ENCODE results near the gene CATSPERE.

DNA sequence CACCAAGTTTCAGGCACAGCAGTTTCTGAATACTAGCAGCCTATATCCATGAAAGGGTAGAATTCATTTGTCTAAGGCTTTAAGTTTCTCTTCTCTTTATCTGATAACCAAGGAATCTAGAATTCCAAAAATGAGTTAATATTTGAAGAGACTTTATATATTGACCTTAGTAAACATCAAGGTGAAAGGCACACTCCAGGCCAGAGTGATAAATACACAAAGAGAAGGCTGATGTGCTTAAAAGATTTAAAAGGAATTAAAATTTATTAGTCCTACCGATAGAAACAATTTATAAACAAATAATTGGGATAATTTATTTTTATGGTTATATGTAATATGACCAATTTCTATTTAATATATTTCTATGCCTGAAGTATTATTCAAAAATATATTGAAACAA is 98.5 kb downstream of the CATSPERE start:
- no peak for TF ChIP-seq CREB1 (IDR thresholded peaks at IDR 0.05; ENCODE audit: low read depth)
- TF ChIP-seq NFIC (IDR thresholded peaks at IDR 0.05) = no peak
- no peak for TF ChIP-seq EGR1 (IDR thresholded peaks at IDR 0.05)
- TF ChIP-seq, protein P1, sequence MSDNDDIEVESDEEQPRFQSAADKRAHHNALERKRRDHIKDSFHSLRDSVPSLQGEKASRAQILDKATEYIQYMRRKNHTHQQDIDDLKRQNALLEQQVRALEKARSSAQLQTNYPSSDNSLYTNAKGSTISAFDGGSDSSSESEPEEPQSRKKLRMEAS (IDR thresholded peaks at IDR 0.05) = no peak
- TF ChIP-seq RAD21 (IDR thresholded peaks at IDR 0.05; ENCODE audit: low read depth) = no peak
- no peak for TF ChIP-seq TCF12 (IDR thresholded peaks at IDR 0.05; ENCODE audit: low read depth)
- TF ChIP-seq YY1 (IDR thresholded peaks at IDR 0.05; ENCODE audit: low read depth) = no peak
- TF ChIP-seq, protein P2, sequence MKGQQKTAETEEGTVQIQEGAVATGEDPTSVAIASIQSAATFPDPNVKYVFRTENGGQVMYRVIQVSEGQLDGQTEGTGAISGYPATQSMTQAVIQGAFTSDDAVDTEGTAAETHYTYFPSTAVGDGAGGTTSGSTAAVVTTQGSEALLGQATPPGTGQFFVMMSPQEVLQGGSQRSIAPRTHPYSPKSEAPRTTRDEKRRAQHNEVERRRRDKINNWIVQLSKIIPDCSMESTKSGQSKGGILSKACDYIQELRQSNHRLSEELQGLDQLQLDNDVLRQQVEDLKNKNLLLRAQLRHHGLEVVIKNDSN (IDR thresholded peaks at IDR 0.05) = no peak
- no peak for TF ChIP-seq FOXM1 (IDR thresholded peaks at IDR 0.05; ENCODE audit: borderline replicate concordance, low read depth)
- TF ChIP-seq EP300 (IDR thresholded peaks at IDR 0.05; ENCODE audit: borderline replicate concordance) = no peak
- TF ChIP-seq, protein P3, sequence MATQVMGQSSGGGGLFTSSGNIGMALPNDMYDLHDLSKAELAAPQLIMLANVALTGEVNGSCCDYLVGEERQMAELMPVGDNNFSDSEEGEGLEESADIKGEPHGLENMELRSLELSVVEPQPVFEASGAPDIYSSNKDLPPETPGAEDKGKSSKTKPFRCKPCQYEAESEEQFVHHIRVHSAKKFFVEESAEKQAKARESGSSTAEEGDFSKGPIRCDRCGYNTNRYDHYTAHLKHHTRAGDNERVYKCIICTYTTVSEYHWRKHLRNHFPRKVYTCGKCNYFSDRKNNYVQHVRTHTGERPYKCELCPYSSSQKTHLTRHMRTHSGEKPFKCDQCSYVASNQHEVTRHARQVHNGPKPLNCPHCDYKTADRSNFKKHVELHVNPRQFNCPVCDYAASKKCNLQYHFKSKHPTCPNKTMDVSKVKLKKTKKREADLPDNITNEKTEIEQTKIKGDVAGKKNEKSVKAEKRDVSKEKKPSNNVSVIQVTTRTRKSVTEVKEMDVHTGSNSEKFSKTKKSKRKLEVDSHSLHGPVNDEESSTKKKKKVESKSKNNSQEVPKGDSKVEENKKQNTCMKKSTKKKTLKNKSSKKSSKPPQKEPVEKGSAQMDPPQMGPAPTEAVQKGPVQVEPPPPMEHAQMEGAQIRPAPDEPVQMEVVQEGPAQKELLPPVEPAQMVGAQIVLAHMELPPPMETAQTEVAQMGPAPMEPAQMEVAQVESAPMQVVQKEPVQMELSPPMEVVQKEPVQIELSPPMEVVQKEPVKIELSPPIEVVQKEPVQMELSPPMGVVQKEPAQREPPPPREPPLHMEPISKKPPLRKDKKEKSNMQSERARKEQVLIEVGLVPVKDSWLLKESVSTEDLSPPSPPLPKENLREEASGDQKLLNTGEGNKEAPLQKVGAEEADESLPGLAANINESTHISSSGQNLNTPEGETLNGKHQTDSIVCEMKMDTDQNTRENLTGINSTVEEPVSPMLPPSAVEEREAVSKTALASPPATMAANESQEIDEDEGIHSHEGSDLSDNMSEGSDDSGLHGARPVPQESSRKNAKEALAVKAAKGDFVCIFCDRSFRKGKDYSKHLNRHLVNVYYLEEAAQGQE (IDR thresholded peaks at IDR 0.05; ENCODE audit: low read depth) = no peak

Measured in Ishikawa (cell line).